A549 (cell line): Measurements from ENCODE around the gene ANO9.

Experiments used
- EP300 ChIP-seq, 2 experiments: fragments of >200 bp; sonication (Bioruptor Twin); formaldehyde crosslinking; IDR thresholded peaks; 2 replicates in 1 of 2; 3 replicates in 1 of 2; pipeline ENCODE4 v1.6.1; 2016 to 2017
- FOSB ChIP-seq: fragments of 250-450 bp; sonication (Bioruptor Pico); IDR thresholded peaks from 2 replicates; pipeline ENCODE4 v1.5.0; 2020; ENCODE audit warnings: mild to moderate bottlenecking, moderate library complexity
- KDM1A ChIP-seq: fragments of 200-600 bp; sonication (generic); IDR thresholded peaks from 2 replicates; pipeline ENCODE4 v1.6.1; 2016; ENCODE audit warnings: low read depth, mild to moderate bottlenecking
- NFE2L2 ChIP-seq: fragments of 150-350 bp; conservative IDR thresholded peaks from 2 replicates; pipeline ENCODE4 v1.6.1; 2014; ENCODE audit warnings: low read length
- POLR2A ChIP-seq: IDR thresholded peaks from 2 replicates; pipeline ENCODE4 v1.6.1; 2012; ENCODE audit warnings: mild to moderate bottlenecking, low read length
- RAD21 ChIP-seq, 2 experiments: fragments of >200 bp in 1 of 2; sonication (Bioruptor Twin) in 1 of 2; formaldehyde crosslinking in 1 of 2; IDR thresholded peaks in 1 of 2; conservative IDR thresholded peaks in 1 of 2; 2 replicates in 1 of 2; 3 replicates in 1 of 2; pipeline ENCODE4 v1.6.1; 2012 to 2018; ENCODE audit warnings: inconsistent platforms in 1 of 2
- SMC3 ChIP-seq: fragments of >200 bp; sonication (Bioruptor Twin); formaldehyde crosslinking; IDR thresholded peaks from 3 replicates; pipeline ENCODE4 v1.6.1; 2018; ENCODE audit warnings: inconsistent platforms
- TF ChIP-seq, protein P1 (sequence below): fragments of >200 bp; sonication (Bioruptor Twin); formaldehyde crosslinking; IDR thresholded peaks from 3 replicates; pipeline ENCODE4 v1.5.1; 2016
- TF ChIP-seq, protein P2 (sequence below): fragments of 200-600 bp; sonication (generic); IDR thresholded peaks from 2 replicates; pipeline ENCODE4 v1.6.1; 2016; ENCODE audit warnings: antibody characterized with exemption, mild to moderate bottlenecking, moderate library complexity
- TF ChIP-seq, protein P3 (sequence below): IDR thresholded peaks from 2 replicates; pipeline ENCODE4 v1.6.1; 2012

DNA sequence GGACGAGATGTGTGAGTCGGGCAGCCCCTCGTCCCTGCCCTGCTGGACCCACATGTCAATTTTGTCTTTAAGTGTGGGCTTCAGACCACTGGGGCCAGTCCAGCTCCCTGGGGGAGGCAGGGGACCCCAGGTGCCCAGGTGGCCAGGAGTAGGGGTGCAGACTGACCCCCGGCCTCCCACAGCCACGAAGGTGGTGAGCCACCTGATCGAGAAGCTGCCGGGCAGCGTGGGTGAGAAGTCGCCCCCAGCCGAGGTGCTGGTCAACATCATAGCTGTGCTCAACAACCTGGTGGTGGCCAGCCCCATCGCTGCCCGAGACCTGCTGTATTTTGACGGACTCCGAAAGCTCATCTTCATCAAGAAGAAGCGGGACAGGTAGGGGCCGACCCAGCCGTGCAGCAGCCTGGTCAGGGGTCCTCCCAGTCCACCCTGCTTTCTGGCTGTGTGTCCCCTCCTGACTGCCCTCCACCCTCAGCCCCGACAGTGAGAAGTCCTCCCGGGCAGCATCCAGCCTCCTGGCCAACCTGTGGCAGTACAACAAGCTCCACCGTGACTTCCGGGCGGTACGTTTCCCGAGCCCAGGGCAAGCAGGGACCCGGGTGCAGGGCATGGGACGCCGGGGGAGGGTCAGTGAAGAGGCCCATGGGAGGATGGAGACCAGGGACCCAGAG is 37.9 kb downstream of the ANO9 start:
- TF ChIP-seq SMC3, result no peak
- no peak for TF ChIP-seq NFE2L2
- TF ChIP-seq, protein P1, sequence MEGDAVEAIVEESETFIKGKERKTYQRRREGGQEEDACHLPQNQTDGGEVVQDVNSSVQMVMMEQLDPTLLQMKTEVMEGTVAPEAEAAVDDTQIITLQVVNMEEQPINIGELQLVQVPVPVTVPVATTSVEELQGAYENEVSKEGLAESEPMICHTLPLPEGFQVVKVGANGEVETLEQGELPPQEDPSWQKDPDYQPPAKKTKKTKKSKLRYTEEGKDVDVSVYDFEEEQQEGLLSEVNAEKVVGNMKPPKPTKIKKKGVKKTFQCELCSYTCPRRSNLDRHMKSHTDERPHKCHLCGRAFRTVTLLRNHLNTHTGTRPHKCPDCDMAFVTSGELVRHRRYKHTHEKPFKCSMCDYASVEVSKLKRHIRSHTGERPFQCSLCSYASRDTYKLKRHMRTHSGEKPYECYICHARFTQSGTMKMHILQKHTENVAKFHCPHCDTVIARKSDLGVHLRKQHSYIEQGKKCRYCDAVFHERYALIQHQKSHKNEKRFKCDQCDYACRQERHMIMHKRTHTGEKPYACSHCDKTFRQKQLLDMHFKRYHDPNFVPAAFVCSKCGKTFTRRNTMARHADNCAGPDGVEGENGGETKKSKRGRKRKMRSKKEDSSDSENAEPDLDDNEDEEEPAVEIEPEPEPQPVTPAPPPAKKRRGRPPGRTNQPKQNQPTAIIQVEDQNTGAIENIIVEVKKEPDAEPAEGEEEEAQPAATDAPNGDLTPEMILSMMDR, result no peak
- no peak for TF ChIP-seq FOSB (CRISPR knock-in tag)
- no peak for TF ChIP-seq POLR2A
- TF ChIP-seq KDM1A, result no peak
- TF ChIP-seq, protein P2, sequence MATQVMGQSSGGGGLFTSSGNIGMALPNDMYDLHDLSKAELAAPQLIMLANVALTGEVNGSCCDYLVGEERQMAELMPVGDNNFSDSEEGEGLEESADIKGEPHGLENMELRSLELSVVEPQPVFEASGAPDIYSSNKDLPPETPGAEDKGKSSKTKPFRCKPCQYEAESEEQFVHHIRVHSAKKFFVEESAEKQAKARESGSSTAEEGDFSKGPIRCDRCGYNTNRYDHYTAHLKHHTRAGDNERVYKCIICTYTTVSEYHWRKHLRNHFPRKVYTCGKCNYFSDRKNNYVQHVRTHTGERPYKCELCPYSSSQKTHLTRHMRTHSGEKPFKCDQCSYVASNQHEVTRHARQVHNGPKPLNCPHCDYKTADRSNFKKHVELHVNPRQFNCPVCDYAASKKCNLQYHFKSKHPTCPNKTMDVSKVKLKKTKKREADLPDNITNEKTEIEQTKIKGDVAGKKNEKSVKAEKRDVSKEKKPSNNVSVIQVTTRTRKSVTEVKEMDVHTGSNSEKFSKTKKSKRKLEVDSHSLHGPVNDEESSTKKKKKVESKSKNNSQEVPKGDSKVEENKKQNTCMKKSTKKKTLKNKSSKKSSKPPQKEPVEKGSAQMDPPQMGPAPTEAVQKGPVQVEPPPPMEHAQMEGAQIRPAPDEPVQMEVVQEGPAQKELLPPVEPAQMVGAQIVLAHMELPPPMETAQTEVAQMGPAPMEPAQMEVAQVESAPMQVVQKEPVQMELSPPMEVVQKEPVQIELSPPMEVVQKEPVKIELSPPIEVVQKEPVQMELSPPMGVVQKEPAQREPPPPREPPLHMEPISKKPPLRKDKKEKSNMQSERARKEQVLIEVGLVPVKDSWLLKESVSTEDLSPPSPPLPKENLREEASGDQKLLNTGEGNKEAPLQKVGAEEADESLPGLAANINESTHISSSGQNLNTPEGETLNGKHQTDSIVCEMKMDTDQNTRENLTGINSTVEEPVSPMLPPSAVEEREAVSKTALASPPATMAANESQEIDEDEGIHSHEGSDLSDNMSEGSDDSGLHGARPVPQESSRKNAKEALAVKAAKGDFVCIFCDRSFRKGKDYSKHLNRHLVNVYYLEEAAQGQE, result no peak
- no peak for TF ChIP-seq EP300 (IDR thresholded peaks at IDR 0.05)
- no peak for TF ChIP-seq RAD21 (conservative IDR thresholded peaks at IDR 0.05 in 1 of 2, IDR thresholded peaks at IDR 0.05 in 1 of 2)
- TF ChIP-seq, protein P3, sequence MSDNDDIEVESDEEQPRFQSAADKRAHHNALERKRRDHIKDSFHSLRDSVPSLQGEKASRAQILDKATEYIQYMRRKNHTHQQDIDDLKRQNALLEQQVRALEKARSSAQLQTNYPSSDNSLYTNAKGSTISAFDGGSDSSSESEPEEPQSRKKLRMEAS, result no peak
